NCI-H2196 (cell line): ENCODE data around the gene UBE2K.
"Not testable (repeated sequence)": the region's sequence is repeated elsewhere in the genome, so short reads cannot be mapped to it uniquely, and the experiment has no call there.

Experiments used
- DNase-seq: peaks from one replicate; lab custom pipeline; 2025; ENCODE audit not compliant: unreplicated experiment; lab: John Stamatoyannopoulos, UW

UBE2K gene, protein sequence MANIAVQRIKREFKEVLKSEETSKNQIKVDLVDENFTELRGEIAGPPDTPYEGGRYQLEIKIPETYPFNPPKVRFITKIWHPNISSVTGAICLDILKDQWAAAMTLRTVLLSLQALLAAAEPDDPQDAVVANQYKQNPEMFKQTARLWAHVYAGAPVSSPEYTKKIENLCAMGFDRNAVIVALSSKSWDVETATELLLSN

DNA sequence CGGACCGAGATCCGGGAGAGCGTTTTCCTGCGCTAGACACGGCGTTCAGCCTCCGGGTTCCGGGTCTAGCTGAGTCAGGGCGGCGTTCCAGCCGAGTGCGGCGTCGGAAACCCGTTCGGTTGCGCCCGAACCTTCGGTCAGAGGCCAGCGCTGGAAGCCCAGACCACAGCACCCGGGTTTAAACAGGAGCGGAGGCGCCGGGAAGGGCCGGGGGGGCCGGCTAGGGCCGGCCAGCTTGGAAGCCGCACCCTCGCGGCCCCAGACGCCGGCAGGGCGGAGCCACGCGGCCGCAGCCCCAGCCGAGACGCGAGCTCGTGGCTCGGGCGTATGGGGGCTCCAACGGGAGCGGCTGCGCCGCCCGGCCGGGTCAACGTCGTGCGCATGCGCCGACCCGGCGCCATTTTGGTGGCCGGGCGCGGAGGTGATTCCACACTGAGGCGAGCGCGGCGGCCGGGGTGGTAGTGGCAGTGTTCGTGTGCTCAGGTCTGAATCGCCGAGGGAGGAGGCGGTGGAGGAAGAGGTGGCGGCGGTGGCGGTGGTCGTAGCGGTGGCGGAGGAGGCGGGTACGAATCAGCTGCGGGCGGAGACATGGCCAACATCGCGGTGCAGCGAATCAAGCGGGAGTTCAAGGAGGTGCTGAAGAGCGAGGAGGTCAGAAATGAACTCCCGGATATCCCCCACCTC is at the start of gene UBE2K:
Gene UBE2K (plus strand): TSS at position 397 of the 684 bp plus-strand sequence. CDS start 192 bp downstream, at position 589.
- peak; percentile 95 for DNase-seq

DNA sequence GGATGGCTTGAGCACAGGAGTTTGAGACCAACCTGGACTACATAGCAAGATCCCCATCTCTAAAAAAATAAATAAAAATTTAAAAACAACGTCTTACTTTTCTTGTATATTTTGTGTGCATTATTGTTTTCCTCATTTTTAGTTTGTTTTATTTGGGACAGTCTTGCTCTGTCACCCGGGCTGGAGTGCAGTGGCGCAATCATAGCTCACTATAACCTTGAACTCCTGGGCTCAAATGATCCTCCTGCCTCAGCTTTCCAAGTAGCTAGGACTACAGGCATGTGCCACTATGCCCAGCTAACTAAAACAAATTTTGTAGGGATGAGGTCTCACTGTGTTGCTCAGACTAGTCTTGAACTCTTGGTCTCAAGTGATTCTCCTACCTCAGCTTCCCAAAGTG is 49.7 kb upstream of the UBE2K start:
- no peak for DNase-seq

DNA sequence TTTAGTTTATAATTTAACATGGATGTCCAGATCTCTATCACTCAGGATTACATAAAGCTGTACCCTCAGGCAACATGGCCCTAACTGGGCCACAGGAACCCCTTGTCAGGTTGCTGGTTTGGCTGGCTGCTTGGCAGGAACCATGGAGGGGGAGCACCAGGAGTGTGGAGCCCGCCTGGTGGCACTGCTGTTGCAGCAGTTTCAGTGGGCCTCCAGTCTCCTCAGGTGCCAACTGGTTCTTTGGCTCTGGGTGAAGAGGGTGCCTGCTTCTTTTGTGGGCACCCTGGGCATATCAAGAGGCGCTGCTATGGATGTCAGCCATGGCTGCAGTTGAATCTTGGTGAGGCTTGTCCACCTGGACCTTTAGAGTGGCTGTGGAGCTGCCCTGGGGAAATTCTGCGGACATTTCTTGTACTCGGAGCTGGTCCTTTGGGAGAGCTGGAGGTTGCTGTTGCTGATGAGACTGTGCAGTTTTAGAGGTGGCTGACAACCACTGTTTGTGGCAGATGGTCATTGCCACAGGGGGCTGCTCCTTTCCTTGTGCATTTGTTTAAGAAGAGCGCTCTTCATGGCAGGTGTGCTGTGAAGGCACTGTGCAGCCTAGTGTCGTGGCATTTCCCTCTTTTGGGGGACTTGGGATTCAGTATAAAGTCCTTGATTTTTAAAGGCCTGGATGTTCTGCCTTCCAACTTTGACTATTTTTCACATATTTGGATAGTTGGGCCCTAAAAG is 48.9 kb upstream of the UBE2K start:
- DNase-seq: no peak

DNA sequence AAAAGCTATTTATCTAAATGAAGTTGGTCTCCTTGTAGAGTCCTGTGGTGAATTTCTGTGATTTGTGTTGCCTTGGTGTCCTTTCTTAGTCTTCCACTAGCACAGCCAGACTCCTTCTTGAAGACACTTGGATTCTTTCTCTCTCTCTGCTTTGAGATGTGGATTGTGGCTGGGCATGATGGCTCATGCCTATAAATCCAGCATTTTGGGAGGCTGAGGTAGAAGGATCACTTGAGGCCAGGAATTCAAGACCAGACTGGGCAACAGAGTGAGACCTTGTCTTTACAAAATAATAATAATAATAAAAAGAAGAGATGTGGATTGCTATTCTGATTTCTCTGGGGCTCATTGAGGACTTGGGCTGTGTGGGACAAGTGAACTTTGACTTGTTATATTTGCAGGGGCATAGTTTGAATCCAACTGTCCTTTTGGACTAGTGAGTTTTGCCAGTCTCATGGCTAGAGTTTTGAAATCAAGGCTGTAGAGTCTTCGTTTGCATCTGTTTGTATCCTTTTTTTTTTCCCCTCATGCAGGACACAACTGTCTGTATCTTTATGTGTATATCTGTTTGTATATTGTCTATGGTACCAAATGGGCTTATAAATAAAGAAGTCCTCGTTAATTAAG is 48.2 kb upstream of the UBE2K start:
- no peak for DNase-seq

DNA sequence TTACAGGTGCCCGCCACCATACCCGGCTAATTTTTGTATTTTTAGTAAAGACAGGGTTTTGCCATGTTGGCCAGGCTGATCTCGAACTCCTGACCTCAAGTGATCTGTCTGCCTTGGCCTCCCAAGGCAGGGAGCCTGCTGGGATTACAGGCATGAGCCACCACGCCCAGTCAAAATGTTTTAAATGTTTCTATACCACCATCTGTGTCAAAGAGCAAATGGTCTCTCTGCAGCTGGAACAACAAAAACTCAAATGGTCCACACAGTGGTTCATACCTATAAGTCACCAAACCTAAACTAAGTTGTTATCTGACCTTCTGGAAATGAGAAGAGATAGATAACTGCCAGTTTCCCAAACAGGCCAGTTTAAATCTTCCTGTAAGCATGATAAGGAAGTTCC is 46.4 kb upstream of the UBE2K start:
- not testable (repeated sequence) for DNase-seq

DNA sequence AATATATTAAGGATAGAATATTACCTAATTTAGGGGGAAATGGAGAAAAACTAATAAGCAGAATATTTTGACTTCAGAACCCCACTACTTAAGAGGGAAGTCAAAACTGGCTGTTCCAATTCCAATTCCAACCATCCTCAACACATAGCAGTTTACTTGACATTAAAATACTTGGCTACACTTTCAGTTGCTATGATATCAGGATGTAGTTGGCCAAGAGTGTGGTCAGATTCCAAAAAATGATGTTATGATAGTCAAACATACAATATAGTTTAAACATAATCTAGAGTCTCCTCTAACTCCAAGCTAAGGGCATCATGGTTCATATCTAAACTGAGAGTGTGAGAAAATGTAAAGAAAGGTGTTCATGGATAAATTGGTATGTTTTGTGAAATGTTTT is 42.7 kb upstream of the UBE2K start:
- DNase-seq: no peak

DNA sequence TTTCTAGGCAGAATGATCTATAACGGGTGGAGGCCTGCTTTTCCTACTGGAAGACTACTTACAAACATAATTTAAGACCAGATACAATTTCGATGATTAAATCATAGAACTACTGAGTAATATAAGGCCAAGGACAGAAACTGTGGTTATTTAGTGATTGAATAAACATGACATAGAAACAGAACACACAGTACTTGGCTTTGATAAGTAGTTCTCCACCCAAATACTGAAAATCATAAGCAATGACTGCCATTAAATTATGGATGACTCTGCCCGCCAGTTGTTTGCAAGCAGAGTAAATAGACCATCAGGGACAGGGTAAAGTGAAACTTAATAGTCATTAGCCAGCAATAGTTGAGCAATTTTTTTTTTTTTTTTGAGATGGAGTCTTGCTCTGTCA is 42.1 kb upstream of the UBE2K start:
- DNase-seq: no peak

DNA sequence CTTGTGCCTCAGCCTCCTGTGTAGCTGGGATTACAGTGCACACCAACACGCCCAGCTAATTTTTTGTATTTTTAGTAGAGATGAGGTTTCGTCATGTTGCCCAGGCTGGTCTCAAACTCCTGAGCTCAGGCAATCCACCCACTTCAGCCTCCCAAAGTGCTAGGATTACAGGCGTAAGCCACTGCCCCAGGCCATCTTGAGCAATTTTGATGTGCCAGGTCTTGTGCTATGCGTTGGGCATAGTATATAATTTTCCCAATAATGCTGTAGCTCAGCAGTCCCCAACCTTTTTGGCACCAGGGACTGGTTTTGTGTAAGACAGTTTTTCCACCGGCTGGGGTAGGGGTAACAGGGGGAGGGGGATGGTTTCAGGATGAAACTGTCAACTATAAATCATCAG is 41.3 kb upstream of the UBE2K start:
- DNase-seq: not testable (repeated sequence)

DNA sequence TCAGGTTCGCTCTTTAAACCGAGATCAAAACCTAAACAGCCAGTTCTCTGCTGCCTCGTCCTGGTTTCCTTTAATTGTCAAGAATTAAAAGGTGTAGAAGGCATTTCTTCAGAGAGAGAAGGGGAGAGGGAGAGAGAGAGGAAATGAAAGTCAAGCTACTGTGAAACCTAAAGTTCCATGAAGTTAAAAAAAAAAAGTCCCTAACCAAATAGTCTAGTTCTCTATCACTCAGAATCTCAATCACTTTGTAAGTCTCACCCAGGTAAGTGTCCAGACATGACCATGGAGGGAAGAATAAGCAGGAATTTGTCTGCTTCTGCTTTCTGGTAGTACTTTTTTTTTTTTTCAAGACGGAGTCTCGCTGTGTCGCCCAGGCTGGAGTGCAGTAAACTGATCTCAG is 40.5 kb upstream of the UBE2K start:
- no peak for DNase-seq

DNA sequence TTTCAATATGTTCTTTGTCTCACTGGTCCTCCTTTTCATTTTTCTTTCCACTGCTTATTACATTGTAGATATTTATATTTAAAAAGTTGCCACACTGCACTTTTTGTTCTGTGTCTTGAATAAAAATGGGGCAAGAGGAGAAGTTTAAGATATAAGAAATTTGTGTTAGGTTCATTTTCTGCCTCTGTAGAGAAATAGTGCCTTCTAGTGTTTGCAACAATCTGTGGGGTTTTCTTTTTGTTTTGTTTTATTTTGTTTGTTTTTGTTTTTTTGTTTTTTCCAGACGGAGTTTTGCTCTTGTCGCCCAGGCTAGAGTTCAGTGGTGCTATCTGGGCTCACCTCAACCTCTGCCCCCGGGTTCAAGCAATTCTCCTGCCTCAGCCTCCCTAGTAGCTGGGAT is 39.2 kb upstream of the UBE2K start:
- DNase-seq: no peak

DNA sequence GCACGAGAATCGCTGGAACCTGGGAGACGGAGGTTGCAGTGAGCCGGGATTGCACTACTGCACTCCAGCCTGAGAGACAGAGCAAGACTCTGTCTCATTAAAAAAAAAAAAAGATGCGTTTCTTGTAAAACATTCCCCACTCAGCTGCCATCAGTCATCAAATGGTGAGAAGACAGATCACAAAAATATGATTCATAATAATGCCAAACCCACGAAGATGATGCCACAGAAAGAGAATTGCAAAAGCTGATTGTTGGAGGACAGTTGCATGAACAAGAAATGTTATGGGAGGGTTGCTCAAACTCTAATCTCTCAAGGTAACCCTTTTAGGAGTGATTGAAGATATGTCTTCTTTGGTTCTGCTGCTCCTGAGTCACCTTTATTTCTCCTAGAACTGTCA is 37.9 kb upstream of the UBE2K start:
- no peak for DNase-seq

DNA sequence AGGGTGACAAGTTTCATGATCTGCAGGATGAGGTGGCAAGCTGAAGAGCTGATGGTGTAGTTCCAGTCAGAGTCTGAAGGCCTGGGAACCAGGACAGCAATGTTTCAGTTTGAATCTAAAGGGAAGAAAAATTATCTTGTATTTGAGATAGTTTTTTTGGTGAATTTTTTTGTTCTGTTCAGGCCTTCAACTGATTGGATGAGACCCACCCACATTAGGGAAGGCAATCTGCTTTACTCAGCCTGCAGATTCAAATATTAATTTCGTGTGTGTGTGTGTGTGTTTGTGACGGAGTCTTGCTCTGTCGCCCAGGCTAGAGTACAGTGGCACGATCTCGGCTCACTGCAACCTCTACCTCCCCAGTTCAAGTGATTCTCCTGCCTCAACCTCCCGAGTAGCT is 37.2 kb upstream of the UBE2K start:
- no peak for DNase-seq

DNA sequence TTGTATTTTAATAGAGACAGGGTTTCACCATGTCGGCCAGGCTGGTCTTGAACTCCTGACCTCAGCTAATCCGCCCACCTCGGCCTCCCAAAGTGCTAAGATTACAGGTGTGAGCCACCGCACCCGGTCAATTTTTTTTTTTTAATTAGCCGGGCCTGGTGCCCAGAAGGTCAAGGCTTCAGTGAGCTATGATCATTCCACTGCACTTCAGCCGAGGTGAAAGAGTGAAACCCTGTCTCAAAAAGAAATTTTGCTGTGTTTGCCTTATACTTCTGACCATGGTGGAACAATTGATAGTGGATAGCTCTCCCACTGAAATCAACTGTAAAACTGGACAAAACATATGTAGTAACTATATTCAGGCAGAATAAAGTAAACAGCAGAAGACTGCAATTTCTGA is 35.3 kb upstream of the UBE2K start:
- no peak for DNase-seq

DNA sequence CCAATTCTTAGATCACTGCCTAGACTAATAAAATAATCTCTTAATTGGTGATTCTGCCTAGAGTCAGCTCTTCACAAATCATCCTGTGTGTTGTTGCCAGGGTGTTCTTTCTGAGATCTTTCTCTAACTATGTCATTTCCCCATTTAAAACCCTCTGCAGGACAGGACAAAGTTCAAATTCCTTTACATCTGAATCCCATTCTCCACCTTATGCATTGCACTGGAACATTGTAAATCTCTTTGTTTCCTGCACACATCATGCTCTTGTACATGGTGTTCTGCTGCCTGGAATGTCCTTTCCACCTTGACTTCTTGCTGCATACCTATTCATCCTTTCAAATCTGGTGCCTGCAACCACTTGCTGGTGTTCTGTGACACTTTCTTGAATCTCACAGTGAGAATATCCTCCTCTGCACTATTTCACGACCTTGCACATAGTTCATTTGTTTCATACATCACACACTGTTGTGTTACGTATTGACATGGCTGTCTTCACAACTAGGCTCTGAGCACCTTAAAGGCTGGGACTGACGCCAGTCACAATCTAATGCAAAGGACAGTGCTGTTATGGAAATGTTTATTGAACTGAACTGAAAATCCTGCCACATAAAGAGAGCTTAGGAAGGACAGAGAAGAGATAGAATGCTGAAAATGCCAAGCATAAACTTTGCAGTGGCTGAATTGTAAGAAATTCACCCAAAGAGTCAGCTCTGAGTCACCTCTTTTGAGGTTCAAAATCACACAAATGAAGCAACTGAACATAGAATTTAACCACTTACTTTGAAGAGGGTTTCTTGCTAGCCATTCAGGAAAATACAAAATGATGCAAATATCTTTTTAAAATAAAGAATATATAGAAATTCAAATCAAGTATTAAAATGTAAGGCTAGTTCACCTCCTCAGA is 32.9 kb upstream of the UBE2K start:
- no peak for DNase-seq

DNA sequence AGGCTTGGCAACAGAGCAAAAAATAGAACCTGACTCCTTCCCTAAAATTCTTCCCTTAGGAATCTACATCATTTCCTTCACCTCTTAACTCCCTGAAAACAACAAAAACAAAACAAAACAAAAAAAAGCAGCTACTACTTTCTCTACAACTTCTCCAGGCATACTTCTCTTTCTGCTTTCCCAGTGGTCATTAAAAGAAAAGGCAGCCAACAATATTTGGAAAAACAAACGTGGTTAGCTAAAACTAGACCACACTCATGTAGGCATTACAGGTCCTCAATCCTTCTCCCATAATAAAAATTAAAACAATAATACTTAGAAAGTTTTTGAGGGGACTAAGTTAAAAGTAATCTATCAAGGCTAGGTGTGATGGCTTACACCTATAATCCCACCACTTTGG is 30.2 kb upstream of the UBE2K start:
- DNase-seq: no peak

DNA sequence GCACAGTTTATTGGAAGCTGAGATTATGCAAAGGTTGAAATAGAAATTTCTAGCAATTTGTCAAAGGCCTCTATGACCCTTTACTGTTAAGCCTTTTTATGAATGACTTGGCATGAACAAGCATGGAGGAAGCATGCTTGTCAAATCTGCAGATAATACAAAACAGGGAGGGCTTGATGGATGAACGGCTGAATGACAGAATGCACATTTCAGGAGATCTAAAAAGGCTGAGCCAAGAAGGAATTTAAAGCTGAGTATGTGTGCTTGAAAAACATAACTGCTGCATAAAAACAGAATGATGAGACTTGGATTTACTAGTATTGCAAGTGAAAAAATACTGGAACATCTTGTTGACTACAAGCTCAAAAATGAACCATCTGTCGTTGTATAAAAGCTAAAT is 29.0 kb upstream of the UBE2K start:
- no peak for DNase-seq

DNA sequence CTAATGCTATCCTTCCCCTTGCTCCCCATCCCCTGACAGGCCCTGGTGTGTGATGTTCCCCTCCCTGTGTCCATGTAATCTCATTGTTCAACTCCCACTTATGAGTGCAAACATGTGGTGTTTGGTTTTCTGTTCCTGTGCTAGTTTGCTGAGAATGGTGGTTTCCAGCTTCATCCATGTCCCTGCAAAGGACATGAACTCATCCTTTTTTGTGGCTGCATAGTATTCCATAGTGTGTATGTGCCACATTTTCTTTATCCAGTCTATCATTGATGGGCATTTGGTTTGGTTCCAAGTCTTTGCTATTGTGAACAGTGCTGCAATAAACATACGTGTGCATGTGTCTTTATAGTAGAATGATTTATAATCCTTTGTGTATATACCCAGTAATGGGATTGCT is 27.6 kb upstream of the UBE2K start:
- DNase-seq: not testable (repeated sequence)

DNA sequence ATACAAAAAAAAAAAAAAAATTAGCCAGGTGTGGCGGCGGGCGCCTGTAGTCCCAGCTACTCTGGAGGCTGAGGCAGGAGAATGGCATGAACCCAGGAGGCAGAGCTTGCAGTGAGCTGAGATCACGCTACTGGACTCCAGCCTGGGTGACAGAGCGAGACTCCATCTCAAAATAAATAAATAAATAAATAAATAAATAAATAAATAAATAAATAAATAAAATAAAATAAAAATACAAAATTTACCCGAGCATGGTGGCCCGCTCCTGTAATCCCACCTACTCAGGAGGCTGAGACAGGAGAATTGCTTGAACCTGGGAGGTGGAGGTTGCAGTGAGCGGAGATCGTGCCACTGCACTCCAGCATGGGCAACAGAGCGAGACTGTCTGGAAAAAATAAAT is 22.3 kb upstream of the UBE2K start:
- DNase-seq: not testable (repeated sequence)

DNA sequence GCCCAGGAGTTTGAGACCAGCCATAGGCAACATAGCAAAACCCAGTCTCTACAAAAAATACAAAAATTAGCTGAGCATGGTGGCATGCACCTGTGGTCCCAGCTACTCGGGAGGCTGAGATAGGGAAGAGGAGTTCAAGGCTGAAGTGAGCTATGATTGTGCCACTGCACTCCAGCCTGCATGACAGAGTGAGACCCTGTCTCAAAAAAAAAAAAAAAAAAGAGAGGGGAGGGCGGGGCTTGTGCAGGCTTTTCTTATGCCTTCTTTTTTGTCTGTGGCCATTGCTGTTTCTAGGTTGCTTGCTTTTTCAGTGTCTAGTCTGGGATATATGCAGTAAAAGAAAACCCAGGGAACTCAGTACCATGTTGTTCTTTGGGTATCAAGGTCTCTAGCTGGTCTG is 16.9 kb upstream of the UBE2K start:
- DNase-seq: not testable (repeated sequence)

DNA sequence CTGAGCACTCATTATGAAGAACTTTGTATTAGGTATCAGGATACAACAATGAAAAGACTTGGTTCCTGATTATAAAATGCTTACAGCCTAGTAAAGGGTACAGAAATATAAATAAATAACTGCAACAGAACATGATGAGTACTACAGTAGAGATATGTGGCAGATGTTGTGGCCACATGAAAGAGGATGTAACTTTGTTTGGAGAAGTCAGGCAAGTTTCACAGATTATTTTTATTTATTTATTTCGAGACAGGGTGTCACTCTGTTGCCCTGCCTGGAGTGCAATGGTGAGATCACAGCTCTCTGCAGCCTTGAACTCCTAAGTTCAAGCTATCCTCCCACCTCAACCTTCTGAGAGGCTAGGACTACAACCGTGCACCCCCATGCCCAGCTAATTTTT is 15.8 kb upstream of the UBE2K start:
- no peak for DNase-seq

DNA sequence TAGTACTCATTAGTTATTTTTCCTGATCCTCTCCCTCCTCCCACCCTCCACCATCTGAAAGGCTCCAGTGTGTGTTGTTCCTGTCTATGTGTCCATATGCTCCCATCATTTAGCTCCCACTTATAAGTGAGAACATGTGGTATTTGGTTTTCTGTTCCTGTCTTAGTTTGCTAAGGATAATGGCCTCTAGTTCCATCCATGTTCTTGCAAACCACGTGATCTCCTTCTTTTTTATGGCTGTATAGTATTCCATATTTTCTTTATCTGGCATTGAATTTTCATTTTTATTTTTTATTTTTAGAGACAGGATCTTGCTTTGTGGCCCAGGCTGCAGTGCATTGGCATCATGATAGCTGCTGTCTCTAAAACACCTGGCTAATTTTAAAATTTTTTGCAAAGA is 11.9 kb upstream of the UBE2K start:
- DNase-seq: no peak
